ENCODE results near the gene CELSR3.

CELSR3 gene

GRCh38 chr3:48599077-48599501 lies 63.6 kb downstream of the CELSR3 start:
- Histone ChIP-seq H3K27me3 (ENCODE audit: insufficient read depth, low read length) (no peaks in the 10 kb centered on the region), H3K36me3 (ENCODE audit: insufficient read depth, low read length) (peaks cover 17% of the 10 kb centered on the region; the same call in 1 of the 2 replicates), H3K4me1 (ENCODE audit: control insufficient read depth, insufficient read depth, low read length, unreplicated experiment) (peaks cover 47% of the 10 kb centered on the region), H3K79me2 (ENCODE audit: control insufficient read depth, insufficient read depth, low read length, unreplicated experiment) (peaks cover 7% of the 10 kb centered on the region), H3K4me3 (ENCODE audit: low read depth, low read length) (no peak overlapping the region), H2AFZ (ENCODE audit: low read length, unreplicated experiment) (no peak overlapping the region), H3K27ac (ENCODE audit: low read depth, low read length) (peak overlapping the region; percentile 85)

DNA sequence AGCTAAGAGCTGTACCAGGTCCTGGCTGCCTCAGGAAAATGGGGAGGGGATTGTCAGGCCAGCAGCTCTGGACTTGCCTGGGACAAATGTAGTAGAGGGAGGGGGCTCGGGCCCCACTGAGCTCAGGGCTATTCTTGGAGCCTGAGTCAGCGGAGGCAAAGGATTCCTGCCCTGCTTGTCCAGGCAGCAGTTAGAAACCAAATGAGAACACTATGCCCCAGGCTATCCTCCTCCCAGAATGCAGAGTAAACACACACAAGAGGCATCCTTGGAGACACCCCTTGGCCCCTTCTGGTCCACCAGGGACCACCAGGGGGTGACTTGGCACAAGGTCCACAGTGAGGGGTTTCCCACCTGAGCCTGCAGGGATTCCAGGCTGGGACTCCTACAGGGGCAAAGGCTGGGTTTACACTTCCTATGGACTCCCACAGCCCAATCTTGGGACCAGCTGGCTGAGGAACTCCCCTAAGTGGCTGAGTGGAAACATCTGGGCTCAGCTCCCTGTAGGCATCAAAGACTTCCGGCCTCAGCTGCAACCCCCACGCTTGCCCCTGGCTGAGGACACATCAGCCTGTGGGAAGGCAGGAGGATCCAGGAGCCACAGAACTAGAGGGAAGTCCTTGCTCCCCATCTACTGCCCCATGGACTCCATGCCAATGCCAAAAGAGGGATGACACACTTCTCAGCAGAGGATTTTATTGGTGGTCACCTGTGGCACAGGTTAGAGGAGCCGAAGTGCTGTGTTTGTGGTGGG lies 64.2 kb downstream of the CELSR3 start:
- Histone ChIP-seq H3K79me2 (ENCODE audit: control insufficient read depth, insufficient read depth, low read length, unreplicated experiment) (peaks cover 13% of the 10 kb centered on the region), H3K4me3 (ENCODE audit: low read depth, low read length) (no peak overlapping the region), H2AFZ (ENCODE audit: low read length, unreplicated experiment) (no peak overlapping the region), H3K4me1 (ENCODE audit: control insufficient read depth, insufficient read depth, low read length, unreplicated experiment) (peaks cover 51% of the 10 kb centered on the region), H3K27me3 (ENCODE audit: insufficient read depth, low read length) (no peaks in the 10 kb centered on the region), H3K27ac (ENCODE audit: low read depth, low read length) (peak overlapping the region; percentile 85), H3K36me3 (ENCODE audit: insufficient read depth, low read length) (peaks cover 11% of the 10 kb centered on the region; the same call in 1 of the 2 replicates)

- peaks cover 51% of the 10 kb centered on the region for H3K4me1 ChIP-seq (ENCODE audit: control insufficient read depth, insufficient read depth, low read length, unreplicated experiment)
- no peak overlapping the region for H3K4me3 ChIP-seq (ENCODE audit: low read depth, low read length)
- peaks cover 5% of the 10 kb centered on the region; the same call in 1 of the 2 replicates for H3K36me3 ChIP-seq (ENCODE audit: insufficient read depth, low read length)
- no peak overlapping the region for H2AFZ ChIP-seq (ENCODE audit: low read length, unreplicated experiment)
- H3K79me2 ChIP-seq (ENCODE audit: control insufficient read depth, insufficient read depth, low read length, unreplicated experiment), result peaks cover 15% of the 10 kb centered on the region
- peak overlapping the region; percentile 85 for H3K27ac ChIP-seq (ENCODE audit: low read depth, low read length)
- H3K27me3 ChIP-seq (ENCODE audit: insufficient read depth, low read length), result no peaks in the 10 kb centered on the region
Measured at GRCh38 chr3:48597408-48597800, 65.3 kb downstream of the CELSR3 start.

GRCh38 chr3:48596676-48597407 lies 65.8 kb downstream of the CELSR3 start:
- Histone ChIP-seq H2AFZ (ENCODE audit: low read length, unreplicated experiment) (no peak overlapping the region), H3K27me3 (ENCODE audit: insufficient read depth, low read length) (no peaks in the 10 kb centered on the region), H3K79me2 (ENCODE audit: control insufficient read depth, insufficient read depth, low read length, unreplicated experiment) (peaks cover 15% of the 10 kb centered on the region), H3K4me3 (ENCODE audit: low read depth, low read length) (no peak overlapping the region), H3K27ac (ENCODE audit: low read depth, low read length) (peak overlapping the region; percentile 85), H3K4me1 (ENCODE audit: control insufficient read depth, insufficient read depth, low read length, unreplicated experiment) (peaks cover 51% of the 10 kb centered on the region), H3K36me3 (ENCODE audit: insufficient read depth, low read length) (peaks cover 7% of the 10 kb centered on the region; the same call in 1 of the 2 replicates)

GRCh38 chr3:48596157-48596556 lies 66.5 kb downstream of the CELSR3 start:
- peaks cover 15% of the 10 kb centered on the region for H3K79me2 ChIP-seq (ENCODE audit: control insufficient read depth, insufficient read depth, low read length, unreplicated experiment)
- no peaks in the 10 kb centered on the region for H3K27me3 ChIP-seq (ENCODE audit: insufficient read depth, low read length)
- peaks cover 7% of the 10 kb centered on the region; the same call in 1 of the 2 replicates for H3K36me3 ChIP-seq (ENCODE audit: insufficient read depth, low read length)
- H3K4me1 ChIP-seq (ENCODE audit: control insufficient read depth, insufficient read depth, low read length, unreplicated experiment), result peaks cover 51% of the 10 kb centered on the region
- peak overlapping the region; percentile 85 for H3K27ac ChIP-seq (ENCODE audit: low read depth, low read length)
- no peak overlapping the region for H3K4me3 ChIP-seq (ENCODE audit: low read depth, low read length)
- H2AFZ ChIP-seq (ENCODE audit: low read length, unreplicated experiment), result no peak overlapping the region

DNA sequence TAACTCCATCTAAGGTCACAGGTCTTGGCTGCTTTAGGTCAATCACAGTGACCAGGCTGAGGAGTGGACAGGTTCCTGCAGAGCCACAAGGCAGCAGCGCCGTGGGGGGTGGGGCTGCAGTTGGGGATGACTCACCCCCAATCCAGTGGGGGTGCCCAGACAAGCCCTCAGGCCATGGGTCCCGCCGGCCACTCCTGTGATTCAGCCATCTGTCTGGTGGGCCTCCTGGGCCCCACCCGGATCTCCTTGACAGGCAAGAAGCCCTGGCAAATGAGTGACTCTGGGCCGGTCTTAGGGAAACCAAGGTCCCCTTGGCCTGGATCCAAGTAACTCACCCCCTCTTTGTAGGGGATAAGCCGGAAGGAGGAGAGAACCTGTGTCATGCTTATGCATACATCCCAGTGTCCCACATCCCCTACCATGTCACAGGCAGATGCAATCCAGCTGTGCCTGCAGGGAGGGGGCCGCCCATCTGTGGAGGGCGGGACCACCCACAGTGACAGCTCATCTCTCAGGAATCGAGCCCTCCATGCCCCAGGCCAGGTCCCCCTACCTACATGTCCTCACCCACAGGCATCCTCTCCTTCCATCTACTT lies 67.1 kb downstream of the CELSR3 start:
- H3K4me1 ChIP-seq (ENCODE audit: control insufficient read depth, insufficient read depth, low read length, unreplicated experiment), result peaks cover 51% of the 10 kb centered on the region

DNA sequence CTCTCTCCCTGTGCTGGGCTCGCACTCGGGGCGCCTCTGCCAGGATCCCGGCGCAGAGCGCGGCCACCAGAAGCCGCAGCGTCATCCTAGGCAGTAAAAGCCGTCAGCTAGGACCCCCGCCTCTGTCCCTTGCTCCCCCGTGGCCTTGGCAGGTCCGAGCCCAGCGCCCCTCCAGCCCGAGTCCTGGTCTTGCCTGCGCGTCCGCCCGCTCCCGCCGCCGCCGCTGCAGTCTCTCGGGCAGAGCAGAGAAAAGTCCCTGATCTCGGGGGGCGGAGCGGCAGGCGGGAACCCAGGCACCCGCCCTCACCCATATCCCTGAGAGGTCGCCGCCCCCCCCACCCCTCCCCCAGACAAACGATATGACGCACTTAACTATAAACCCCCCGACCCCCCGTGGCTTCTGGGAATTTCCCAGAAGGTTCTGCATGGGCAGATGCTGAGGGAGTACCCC lies 67.6 kb downstream of the CELSR3 start, which contains the start of gene COL7A1:
COL7A1 (minus strand) TSS at position 255 of the 451 bp plus-strand sequence; CDS start at position 85, 170 bp downstream.
- Histone ChIP-seq H3K27me3 (ENCODE audit: insufficient read depth, low read length) (no peaks in the 10 kb centered on the region), H3K36me3 (ENCODE audit: insufficient read depth, low read length) (peaks cover 7% of the 10 kb centered on the region; the same call in 1 of the 2 replicates), H3K27ac (ENCODE audit: low read depth, low read length) (peak within 1 kb of the TSS; percentile 85), H3K4me1 (ENCODE audit: control insufficient read depth, insufficient read depth, low read length, unreplicated experiment) (peaks cover 51% of the 10 kb centered on the region), H3K4me3 (ENCODE audit: low read depth, low read length) (peak within 1 kb of the TSS; percentile 77), H2AFZ (ENCODE audit: low read length, unreplicated experiment) (no peak within 1 kb of the TSS), H3K79me2 (ENCODE audit: control insufficient read depth, insufficient read depth, low read length, unreplicated experiment) (peaks cover 15% of the 10 kb centered on the region)

More for the DNA sequence above, 67.1 kb downstream of the CELSR3 start:
- Histone ChIP-seq H3K36me3 (ENCODE audit: insufficient read depth, low read length) (peaks cover 7% of the 10 kb centered on the region; the same call in 1 of the 2 replicates), H3K27me3 (ENCODE audit: insufficient read depth, low read length) (no peaks in the 10 kb centered on the region), H3K79me2 (ENCODE audit: control insufficient read depth, insufficient read depth, low read length, unreplicated experiment) (peaks cover 15% of the 10 kb centered on the region), H3K4me3 (ENCODE audit: low read depth, low read length) (peak overlapping the region; percentile 77), H3K27ac (ENCODE audit: low read depth, low read length) (peak overlapping the region; percentile 85), H2AFZ (ENCODE audit: low read length, unreplicated experiment) (no peak overlapping the region)

DNA sequence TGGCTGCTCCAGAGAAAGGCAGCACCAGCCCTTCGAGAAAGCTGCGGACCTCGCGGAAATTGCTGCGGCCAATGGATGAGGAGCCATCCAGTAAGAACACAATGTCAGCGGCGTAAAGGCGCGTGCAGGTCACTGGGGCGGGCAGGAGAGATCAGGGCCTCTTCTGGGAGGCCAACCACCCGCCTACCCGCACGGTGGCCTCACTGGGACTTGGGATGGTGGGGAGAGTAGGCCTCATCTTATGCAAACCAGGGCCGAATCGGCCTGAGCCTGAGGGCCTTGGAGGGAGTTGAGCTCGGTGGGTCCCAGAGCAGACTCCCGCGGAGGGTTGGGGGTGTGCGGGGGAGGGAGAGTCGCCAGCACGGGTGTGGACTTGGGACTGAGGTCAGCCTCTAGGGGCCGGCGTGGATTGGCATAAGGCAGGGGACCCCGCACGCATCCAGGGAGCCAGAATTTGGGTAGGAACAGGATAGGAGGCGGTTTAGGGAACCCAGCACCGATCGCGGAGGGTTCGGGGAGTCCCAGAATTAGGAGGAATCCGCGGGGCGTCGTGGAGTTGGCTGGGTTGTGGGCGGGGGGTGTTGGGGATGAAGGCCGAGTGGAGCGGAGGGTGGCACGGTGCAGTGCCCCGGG lies 68.2 kb downstream of the CELSR3 start:
- Histone ChIP-seq H3K27me3 (ENCODE audit: insufficient read depth, low read length) (no peaks in the 10 kb centered on the region), H2AFZ (ENCODE audit: low read length, unreplicated experiment) (no peak overlapping the region), H3K4me1 (ENCODE audit: control insufficient read depth, insufficient read depth, low read length, unreplicated experiment) (peaks cover 45% of the 10 kb centered on the region), H3K4me3 (ENCODE audit: low read depth, low read length) (peak overlapping the region; percentile 77), H3K27ac (ENCODE audit: low read depth, low read length) (peak overlapping the region; percentile 85), H3K79me2 (ENCODE audit: control insufficient read depth, insufficient read depth, low read length, unreplicated experiment) (peaks cover 15% of the 10 kb centered on the region), H3K36me3 (ENCODE audit: insufficient read depth, low read length) (peaks cover 4% of the 10 kb centered on the region; the same call in 1 of the 2 replicates)

DNA sequence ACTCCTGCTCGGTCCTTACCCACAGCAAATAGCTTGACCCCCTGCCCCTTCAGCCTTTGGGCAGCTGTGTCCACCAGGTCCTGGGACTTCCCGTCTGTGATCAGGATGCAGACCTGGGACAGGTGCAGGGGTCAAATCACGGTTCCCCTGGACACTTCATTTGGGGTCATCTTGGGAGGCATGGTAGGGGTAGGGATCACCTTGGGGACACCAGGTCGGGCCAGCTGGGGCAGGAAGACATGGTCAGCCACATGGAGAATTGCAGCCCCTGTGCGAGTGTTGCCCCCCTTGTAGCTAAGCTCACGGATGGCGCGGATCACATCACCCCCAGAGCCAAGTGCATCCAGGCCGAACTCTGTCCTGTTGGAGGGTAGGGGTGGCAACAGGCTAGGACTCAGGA lies 69.3 kb downstream of the CELSR3 start:
- Histone ChIP-seq H3K27me3 (ENCODE audit: insufficient read depth, low read length) (no peaks in the 10 kb centered on the region), H3K36me3 (ENCODE audit: insufficient read depth, low read length) (peaks cover 10% of the 10 kb centered on the region; the same call in 1 of the 2 replicates), H3K79me2 (ENCODE audit: control insufficient read depth, insufficient read depth, low read length, unreplicated experiment) (peaks cover 15% of the 10 kb centered on the region), H3K27ac (ENCODE audit: low read depth, low read length) (no peak overlapping the region), H3K4me1 (ENCODE audit: control insufficient read depth, insufficient read depth, low read length, unreplicated experiment) (peaks cover 33% of the 10 kb centered on the region), H2AFZ (ENCODE audit: low read length, unreplicated experiment) (no peak overlapping the region), H3K4me3 (ENCODE audit: low read depth, low read length) (peak overlapping the region; percentile 77)

Measured in ACC112 (cell line).